Keratinocyte (primary cell): ENCODE results near the gene QTRT2. TPM values are rescaled to one million over a fixed set of nuclear protein-coding genes. Genes with fewer than 3 reads are reported as not detected.

ENCODE experiments used
- DNase-seq: peaks from one replicate; pipeline ENCODE4 v3.0.0-alpha.2; 2011; ENCODE audit warnings: low read depth, missing footprints, low spot score
- FAIRE-seq: peaks from 2 replicates; lab custom pipeline; 2011; peaks lifted over from hg19 to GRCh38; lab: Jason Lieb, UNC
- H2AFZ ChIP-seq: 2 replicates; pipeline ENCODE4 v1.6.0; 2012; ENCODE audit warnings: low read length, control low read depth, inconsistent platforms; ENCODE audit not compliant: control insufficient read depth
- H3K27ac ChIP-seq: 2 replicates; pipeline ENCODE4 v1.5.1; 2011; ENCODE audit warnings: low read length; ENCODE audit not compliant: control insufficient read depth, insufficient read depth
- H3K27me3 ChIP-seq: 3 replicates; pipeline ENCODE4 v1.6.0; 2011; ENCODE audit warnings: low read length; ENCODE audit not compliant: control insufficient read depth, insufficient read depth; ENCODE audit errors: extremely low read depth
- H3K36me3 ChIP-seq, 2 experiments: 2 replicates in 1 of 2; 3 replicates in 1 of 2; pipeline ENCODE4 v1.5.1; 2011; ENCODE audit warnings: low read length in 2 of 2, mild to moderate bottlenecking in 1 of 2; ENCODE audit not compliant: control insufficient read depth in 2 of 2, insufficient read depth in 2 of 2; ENCODE audit errors: extremely low read depth in 1 of 2
- H3K4me1 ChIP-seq: 3 replicates; pipeline ENCODE4 v1.5.1; 2011; ENCODE audit warnings: low read length; ENCODE audit not compliant: control insufficient read depth, insufficient read depth; ENCODE audit errors: extremely low read depth
- H3K4me2 ChIP-seq: 3 replicates; pipeline ENCODE4 v1.6.0; 2011; ENCODE audit warnings: low read depth, low read length; ENCODE audit not compliant: control insufficient read depth, insufficient read depth; ENCODE audit errors: extremely low read depth
- H3K4me3 ChIP-seq, 3 experiments: fragments of 200-600 bp in 1 of 3; sonication (generic) in 1 of 3; 2 replicates in 2 of 3; 3 replicates in 1 of 3; pipeline ENCODE4 v1.5.1; 2011 to 2016; ENCODE audit warnings: low read length in 3 of 3, mild to moderate bottlenecking in 3 of 3, control low read depth in 2 of 3, inconsistent platforms in 1 of 3, low read depth in 1 of 3, mixed read lengths in 1 of 3, mixed run types in 1 of 3, moderate library complexity in 1 of 3; ENCODE audit not compliant: control insufficient read depth in 2 of 3, insufficient read depth in 2 of 3; ENCODE audit errors: extremely low read depth in 1 of 3
- H3K79me2 ChIP-seq: 2 replicates; pipeline ENCODE4 v1.6.0; 2012; ENCODE audit warnings: low read length; ENCODE audit not compliant: control insufficient read depth, insufficient read depth
- H3K9ac ChIP-seq: 3 replicates; pipeline ENCODE4 v1.6.0; 2011; ENCODE audit warnings: low read length; ENCODE audit not compliant: control insufficient read depth, insufficient read depth; ENCODE audit errors: extremely low read depth
- H3K9me1 ChIP-seq: 3 replicates; pipeline ENCODE4 v1.6.0; 2011; ENCODE audit warnings: low read length; ENCODE audit not compliant: control insufficient read depth, insufficient read depth; ENCODE audit errors: extremely low read depth
- H3K9me3 ChIP-seq: 2 replicates; pipeline ENCODE4 v1.5.1; 2012; ENCODE audit warnings: low read depth, low read length; ENCODE audit not compliant: control insufficient read depth
- H4K20me1 ChIP-seq: 3 replicates; pipeline ENCODE4 v1.6.0; 2011; ENCODE audit warnings: low read length; ENCODE audit not compliant: control insufficient read depth, insufficient read depth; ENCODE audit errors: extremely low read depth
- CTCF ChIP-seq, 3 experiments: IDR thresholded peaks in 1 of 3; conservative IDR thresholded peaks in 1 of 3; optimal IDR thresholded peaks in 1 of 3; 2 replicates in 2 of 3; 3 replicates in 1 of 3; pipeline versions ENCODE3 to v1.5.1; 2011; ENCODE audit warnings: low read length in 3 of 3, mild to moderate bottlenecking in 3 of 3, moderate library complexity in 2 of 3, control low read depth in 1 of 3, inconsistent platforms in 1 of 3; ENCODE audit not compliant: insufficient read depth in 2 of 3; ENCODE audit errors: extremely low read depth in 1 of 3
- EZH2 ChIP-seq: IDR thresholded peaks from one replicate; pipeline ENCODE4 v1.6.1; 2012; ENCODE audit warnings: inconsistent platforms, mild to moderate bottlenecking, low read length, moderate library complexity
- dilution Hi-C: fragments of 300-500 bp; cut with MboI; formaldehyde crosslinking; loops from one replicate; pipeline ENCODE4 v1.7.0; 2020; ENCODE audit warnings: low sequenced_read_pairs; ENCODE audit not compliant: extremely low pct_ligation_motif_present
- polyA plus RNA-seq, 5 experiments: library from polyadenylated mRNA; depleted of rRNA in 3 of 5; stranded (reverse) in 3 of 5; stranded (forward) in 1 of 5; unstranded in 1 of 5; fragments of >200 nt; gene quantifications; 1 replicate in 1 of 5; 2 replicates in 3 of 5; 3 replicates in 1 of 5; pipeline versions ENCODE4 v1.2.1 to v1.2.3, GENCODE V29; 2011 to 2012; ENCODE audit warnings: missing spikeins in 2 of 5, low read depth in 1 of 5, low replicate concordance in 1 of 5

The QTRT2 gene
- polyA plus RNA-seq, 1 donor (not counting 4 experiments of a cell fraction or from before 2014, with no cell fraction given), result 18.3 TPM

GRCh38 chr3:114060906-114061655 lies 4.5 kb downstream of the QTRT2 start:
- no peak for FAIRE-seq
- H3K79me2 ChIP-seq, result peaks cover 77% of the 10 kb centered on the region

GRCh38 chr3:114067804-114068203 lies 11.3 kb downstream of the QTRT2 start:
- Histone ChIP-seq H3K9ac (no peak overlapping the region), H3K27me3 (no peaks in the 10 kb centered on the region), H3K4me3 (no peak overlapping the region), H3K79me2 (peaks cover 28% of the 10 kb centered on the region), H4K20me1 (no peaks in the 10 kb centered on the region), H3K4me1 (no peaks in the 10 kb centered on the region), H3K36me3 (peaks cover 12 to 26% of the 10 kb centered on the region in 2 experiments), H3K27ac (no peak overlapping the region), H3K9me3 (no peaks in the 10 kb centered on the region), H2AFZ (no peak overlapping the region), H3K9me1 (no peaks in the 10 kb centered on the region), H3K4me2 (no peak overlapping the region)
- DNase-seq (no peak), FAIRE-seq (no peak)
- dilution Hi-C loops, result no loop called here
- no peak for TF ChIP-seq CTCF (optimal IDR thresholded peaks at IDR 0.05 in 1 of 3, IDR thresholded peaks at IDR 0.05 in 1 of 3, conservative IDR thresholded peaks at IDR 0.05 in 1 of 3; ENCODE audit: extremely low read depth in 1 of 3, insufficient read depth in 2 of 3, low read length in 3 of 3)
- TF ChIP-seq EZH2, result no peak

More at GRCh38 chr3:114060906-114061655, 4.5 kb downstream of the QTRT2 start:
- Histone ChIP-seq H3K4me3 (no peak overlapping the region), H3K9me1 (no peaks in the 10 kb centered on the region), H4K20me1 (no peaks in the 10 kb centered on the region), H3K4me1 (peaks cover 12% of the 10 kb centered on the region), H3K9ac (no peak overlapping the region), H3K4me2 (no peak overlapping the region), H3K27ac (no peak overlapping the region), H3K27me3 (no peaks in the 10 kb centered on the region), H3K36me3 (peaks cover 4 to 15% of the 10 kb centered on the region in 2 experiments), H2AFZ (no peak overlapping the region), H3K9me3 (no peaks in the 10 kb centered on the region)
- no peak for DNase-seq
- TF ChIP-seq CTCF (optimal IDR thresholded peaks at IDR 0.05 in 1 of 3, IDR thresholded peaks at IDR 0.05 in 1 of 3, conservative IDR thresholded peaks at IDR 0.05 in 1 of 3; ENCODE audit: extremely low read depth in 1 of 3, insufficient read depth in 2 of 3, low read length in 3 of 3) (no peak), EZH2 (no peak)
- dilution Hi-C loops, result no loop called here
